Endothelial cell of umbilical vein (primary cell): ENCODE data around the gene VTA1. TPM values are rescaled to one million over a fixed set of nuclear protein-coding genes. Genes with fewer than 3 reads are reported as not detected.

Source experiments
- BruUV-seq: library from RNA; stranded (reverse); fragments of 400-500 nt; replicated peaks from 2 replicates; lab custom pipeline; 2021; lab: Mats Ljungman, UMichigan
- CTCF ChIA-PET: fragments of 300-600, 350-600 bp; sonication (Branson Sonifier 250); formaldehyde crosslinking; loops from one replicate; lab custom pipeline; 2021; ENCODE audit warnings: antibody characterized with exemption, inconsistent platforms; lab: Charles Lee
- POLR2A ChIA-PET: fragments of 300-600, 350-600 bp; sonication (Branson Sonifier 250); formaldehyde crosslinking; loops from one replicate; lab custom pipeline; 2021; ENCODE audit warnings: antibody characterized with exemption, inconsistent platforms; lab: Charles Lee
- DNase-seq: peaks from one replicate; pipeline ENCODE4 v3.0.0-alpha.2; 2011; ENCODE audit warnings: low read depth, low spot score
- FAIRE-seq: peaks from 2 replicates; lab custom pipeline; 2011; peaks lifted over from hg19 to GRCh38; lab: Jason Lieb, UNC
- H2AFZ ChIP-seq: 2 replicates; pipeline ENCODE4 v1.6.0; 2012; ENCODE audit warnings: low read depth, low read length, control low read depth, inconsistent platforms
- H3K27ac ChIP-seq: 2 replicates; pipeline ENCODE4 v1.5.1; 2011; ENCODE audit warnings: low read depth, mild to moderate bottlenecking, control low read depth, low read length, moderate library complexity; ENCODE audit not compliant: insufficient read depth
- H3K27me3 ChIP-seq, 2 experiments: 2 replicates each; pipeline versions ENCODE4 v1.6.0 to v1.6.1; 2011; ENCODE audit warnings: low read length in 2 of 2, mixed read lengths in 1 of 2; ENCODE audit not compliant: control insufficient read depth in 2 of 2, insufficient read depth in 2 of 2
- H3K36me3 ChIP-seq, 2 experiments: 2 replicates in 1 of 2; 3 replicates in 1 of 2; pipeline ENCODE4 v1.5.1; 2011; ENCODE audit warnings: low read length in 2 of 2, mild to moderate bottlenecking in 1 of 2, moderate library complexity in 1 of 2; ENCODE audit not compliant: control insufficient read depth in 2 of 2, insufficient read depth in 2 of 2; ENCODE audit errors: extremely low read depth in 1 of 2
- H3K4me1 ChIP-seq: 3 replicates; pipeline ENCODE4 v1.5.1; 2011; ENCODE audit warnings: mild to moderate bottlenecking, low read length; ENCODE audit not compliant: control insufficient read depth, insufficient read depth; ENCODE audit errors: extremely low read depth
- H3K4me2 ChIP-seq: 2 replicates; pipeline ENCODE4 v1.6.1; 2011; ENCODE audit warnings: low read length, control low read depth, mixed read lengths; ENCODE audit not compliant: insufficient read depth
- H3K4me3 ChIP-seq, 3 experiments: fragments of 200-600 bp in 1 of 3; sonication (generic), shearing (Covaris generic) in 1 of 3; replicated peaks in 1 of 3; 2 replicates each; pipeline ENCODE4 v1.5.1; 2011 to 2016; ENCODE audit warnings: control low read depth in 3 of 3, low read length in 3 of 3, mild to moderate bottlenecking in 2 of 3, inconsistent platforms in 1 of 3, low read depth in 1 of 3, moderate library complexity in 1 of 3; ENCODE audit not compliant: insufficient read depth in 1 of 3
- H3K79me2 ChIP-seq: 2 replicates; pipeline ENCODE4 v1.6.0; 2012; ENCODE audit warnings: low read length, inconsistent platforms; ENCODE audit not compliant: control insufficient read depth, insufficient read depth
- H3K9ac ChIP-seq: replicated peaks from 2 replicates; pipeline ENCODE3; 2011; ENCODE audit warnings: low read length, control low read depth; ENCODE audit not compliant: insufficient read depth; ENCODE audit errors: extremely low read depth
- H3K9me1 ChIP-seq: replicated peaks from 3 replicates; pipeline ENCODE4 v1.6.0; 2011; ENCODE audit warnings: mild to moderate bottlenecking, low read length; ENCODE audit not compliant: control insufficient read depth, insufficient read depth; ENCODE audit errors: extremely low read depth
- H3K9me3 ChIP-seq: replicated peaks from 2 replicates; pipeline ENCODE4 v1.5.1; 2012; ENCODE audit warnings: low read length, inconsistent platforms; ENCODE audit not compliant: control insufficient read depth, insufficient read depth
- H4K20me1 ChIP-seq: replicated peaks from 2 replicates; pipeline ENCODE3; 2011; ENCODE audit warnings: mild to moderate bottlenecking, low read length; ENCODE audit not compliant: control insufficient read depth, insufficient read depth; ENCODE audit errors: extremely low read depth
- EZH2 ChIP-seq: IDR thresholded peaks from 2 replicates; pipeline ENCODE4 v1.6.1; 2012; ENCODE audit warnings: borderline replicate concordance, low read depth, mild to moderate bottlenecking, moderate library complexity, low read length, inconsistent platforms; ENCODE audit not compliant: severe bottlenecking
- FOS ChIP-seq: IDR thresholded peaks from 2 replicates; pipeline ENCODE4 v1.6.1; 2011; ENCODE audit warnings: mild to moderate bottlenecking, low read length, moderate library complexity, borderline replicate concordance; ENCODE audit not compliant: insufficient read depth
- GATA2 ChIP-seq: IDR thresholded peaks from 2 replicates; pipeline ENCODE4 v1.7.0; 2011; ENCODE audit warnings: low read depth, mild to moderate bottlenecking, moderate library complexity, mixed read lengths, low read length; ENCODE audit not compliant: insufficient read length, insufficient read depth
- JUN ChIP-seq: IDR thresholded peaks from 2 replicates; pipeline ENCODE4 v1.6.1; 2011; ENCODE audit warnings: borderline replicate concordance, low read depth; ENCODE audit not compliant: insufficient read length, insufficient read depth
- MYC ChIP-seq: IDR thresholded peaks from one replicate; pipeline ENCODE4 v1.6.1; 2011; ENCODE audit warnings: mild to moderate bottlenecking, low read depth, low read length
- POLR2A ChIP-seq: IDR thresholded peaks from 2 replicates; pipeline ENCODE4 v1.6.1; 2012; ENCODE audit warnings: low read depth, mild to moderate bottlenecking, control low read depth, low read length
- POLR2AphosphoS5 ChIP-seq: IDR thresholded peaks from 2 replicates; pipeline ENCODE4 v1.6.1; 2012; ENCODE audit warnings: low read depth, mild to moderate bottlenecking, control low read depth, low read length, moderate library complexity; ENCODE audit not compliant: insufficient read depth
- dilution Hi-C: fragments of 300-500 bp; cut with MboI; formaldehyde crosslinking; loops from one replicate; pipeline ENCODE4 v1.15.0; 2019; ENCODE audit warnings: low sequenced_read_pairs; ENCODE audit not compliant: extremely low pct_ligation_motif_present
- intact Hi-C: fragments of 100-400 bp; cut with micrococcal nuclease; formaldehyde crosslinking; loops from one replicate; pipeline ENCODE4 v1.10.0; 2022
- polyA plus RNA-seq, 4 experiments: library from polyadenylated mRNA; depleted of rRNA in 3 of 4; stranded (reverse) in 3 of 4; unstranded in 1 of 4; fragments of >200 nt; gene quantifications; 2 replicates each; pipeline versions ENCODE4 v1.2.1 to v1.2.3, GENCODE V29; 2011 to 2012; ENCODE audit warnings: missing spikeins in 1 of 4
- total RNA-seq: library from RNA; stranded (reverse); gene quantifications from 2 replicates; pipeline ENCODE4 v1.2.3, GENCODE V29; 2021
- TF ChIP-seq, protein P1 (sequence below): IDR thresholded peaks from 2 replicates; pipeline ENCODE4 v1.6.1; 2011; ENCODE audit not compliant: insufficient read depth, insufficient read length
- TF ChIP-seq, protein P2 (sequence below), 2 donors: IDR thresholded peaks; 1 replicate in 1 of 2; 2 replicates in 1 of 2; pipeline ENCODE4 v1.5.1; 2011; ENCODE audit warnings: low read length in 2 of 2, mild to moderate bottlenecking in 2 of 2, moderate library complexity in 2 of 2, control low read depth in 1 of 2, inconsistent platforms in 1 of 2, low read depth in 1 of 2; ENCODE audit not compliant: insufficient read depth in 1 of 2; ENCODE audit errors: extremely low read depth in 1 of 2

Gene VTA1
- total and polyA plus RNA-seq, 2 donors (not counting 3 experiments of a cell fraction or from before 2014, with no cell fraction given), result 39.0 to 40.9 TPM

- no peaks in the 10 kb centered on the region for H3K9me1 ChIP-seq
- ChIA-PET POLR2A (interaction anchor here (0.6 kb wide), 1 partner anchor 1722 kb away, joined by 3 read pairs; no protein-coding TSS in a partner anchor), CTCF (interaction anchor here (1.0 to 2.3 kb wide), 5 partner anchors 10 to 232 kb away, joined by 4 to 8 read pairs (median 5); no protein-coding TSS in a partner anchor)
- H3K4me1 ChIP-seq, result no peaks in the 10 kb centered on the region
- H2AFZ ChIP-seq, result no peak overlapping the region
- dilution Hi-C loops (no loop called here), intact Hi-C loops (no loop called here)
- H3K27ac ChIP-seq, result no peak overlapping the region
- no peak for FAIRE-seq
- H3K4me2 ChIP-seq, result no peak overlapping the region
- TF ChIP-seq, protein P1, sequence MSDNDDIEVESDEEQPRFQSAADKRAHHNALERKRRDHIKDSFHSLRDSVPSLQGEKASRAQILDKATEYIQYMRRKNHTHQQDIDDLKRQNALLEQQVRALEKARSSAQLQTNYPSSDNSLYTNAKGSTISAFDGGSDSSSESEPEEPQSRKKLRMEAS, result no peak
- TF ChIP-seq MYC (no peak), JUN (no peak), FOS (no peak), EZH2 (no peak), GATA2 (no peak), POLR2A (no peak), POLR2AphosphoS5 (no peak)
- TF ChIP-seq, protein P2, sequence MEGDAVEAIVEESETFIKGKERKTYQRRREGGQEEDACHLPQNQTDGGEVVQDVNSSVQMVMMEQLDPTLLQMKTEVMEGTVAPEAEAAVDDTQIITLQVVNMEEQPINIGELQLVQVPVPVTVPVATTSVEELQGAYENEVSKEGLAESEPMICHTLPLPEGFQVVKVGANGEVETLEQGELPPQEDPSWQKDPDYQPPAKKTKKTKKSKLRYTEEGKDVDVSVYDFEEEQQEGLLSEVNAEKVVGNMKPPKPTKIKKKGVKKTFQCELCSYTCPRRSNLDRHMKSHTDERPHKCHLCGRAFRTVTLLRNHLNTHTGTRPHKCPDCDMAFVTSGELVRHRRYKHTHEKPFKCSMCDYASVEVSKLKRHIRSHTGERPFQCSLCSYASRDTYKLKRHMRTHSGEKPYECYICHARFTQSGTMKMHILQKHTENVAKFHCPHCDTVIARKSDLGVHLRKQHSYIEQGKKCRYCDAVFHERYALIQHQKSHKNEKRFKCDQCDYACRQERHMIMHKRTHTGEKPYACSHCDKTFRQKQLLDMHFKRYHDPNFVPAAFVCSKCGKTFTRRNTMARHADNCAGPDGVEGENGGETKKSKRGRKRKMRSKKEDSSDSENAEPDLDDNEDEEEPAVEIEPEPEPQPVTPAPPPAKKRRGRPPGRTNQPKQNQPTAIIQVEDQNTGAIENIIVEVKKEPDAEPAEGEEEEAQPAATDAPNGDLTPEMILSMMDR (IDR thresholded peaks at IDR 0.05; ENCODE audit: extremely low read depth in 1 of 2, insufficient read depth in 1 of 2, low read depth in 1 of 2, low read length in 2 of 2), result no peak
- H3K4me3 ChIP-seq, result no peak overlapping the region
- H4K20me1 ChIP-seq, result no peaks in the 10 kb centered on the region
- H3K9me3 ChIP-seq, result no peaks in the 10 kb centered on the region
- BruUV-seq, result no TSS peak
- no peaks in the 10 kb centered on the region for H3K27me3 ChIP-seq
- H3K9ac ChIP-seq, result no peak overlapping the region
- no peaks in the 10 kb centered on the region for H3K79me2 ChIP-seq
- no peaks in the 10 kb centered on the region for H3K36me3 ChIP-seq
- DNase-seq, result no peak
These were observed 95.2 kb downstream of the VTA1 start for GRCh38 chr6:142242269-142242668.
